ENCODE results near the gene MB21D2. TPM values are rescaled to one million over a fixed set of nuclear protein-coding genes. Genes with fewer than 3 reads are reported as not detected.

MB21D2 gene
- total RNA-seq, 1 experiment from 2014 or later = 19.7 TPM

GRCh38 chr3:192931825-192932224, 14.2 kb upstream of the MB21D2 start (continued):
- TF ChIP-seq ZNF219 (CRISPR knock-in tag; IDR thresholded peaks at IDR 0.05; ENCODE audit: borderline replicate concordance) (no peak), IRF2 (CRISPR knock-in tag; IDR thresholded peaks at IDR 0.05; ENCODE audit: borderline replicate concordance, low read depth) (no peak), ZNF423 (CRISPR knock-in tag; IDR thresholded peaks at IDR 0.05) (no peak)

DNA sequence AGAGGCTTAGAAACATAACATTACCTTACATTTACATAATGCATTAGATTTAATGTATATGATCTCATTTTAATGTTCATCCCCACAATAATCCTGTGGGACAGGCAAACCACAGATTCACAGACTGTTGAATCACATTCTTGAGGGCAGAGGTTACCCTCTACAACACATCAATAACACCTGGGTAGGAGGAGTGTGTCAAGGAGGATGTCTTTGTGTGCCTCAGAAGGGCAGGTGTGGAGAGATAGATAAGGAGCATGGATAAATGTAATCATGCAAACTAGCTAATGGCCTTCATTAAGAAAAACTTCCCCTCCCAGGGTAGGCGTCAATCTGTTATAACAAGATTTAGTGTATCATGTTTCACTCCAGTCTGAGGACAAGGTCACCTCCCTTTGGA, 12.9 kb upstream of the MB21D2 start:
- TF ChIP-seq, protein P1, sequence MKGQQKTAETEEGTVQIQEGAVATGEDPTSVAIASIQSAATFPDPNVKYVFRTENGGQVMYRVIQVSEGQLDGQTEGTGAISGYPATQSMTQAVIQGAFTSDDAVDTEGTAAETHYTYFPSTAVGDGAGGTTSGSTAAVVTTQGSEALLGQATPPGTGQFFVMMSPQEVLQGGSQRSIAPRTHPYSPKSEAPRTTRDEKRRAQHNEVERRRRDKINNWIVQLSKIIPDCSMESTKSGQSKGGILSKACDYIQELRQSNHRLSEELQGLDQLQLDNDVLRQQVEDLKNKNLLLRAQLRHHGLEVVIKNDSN (CRISPR knock-in tag; IDR thresholded peaks at IDR 0.05) = no peak
- TF ChIP-seq NFATC4 (CRISPR knock-in tag; IDR thresholded peaks at IDR 0.05) = no peak
- TF ChIP-seq FOXJ3 (CRISPR knock-in tag; IDR thresholded peaks at IDR 0.05; ENCODE audit: borderline replicate concordance) = no peak
- no peak for TF ChIP-seq IRF2 (CRISPR knock-in tag; IDR thresholded peaks at IDR 0.05; ENCODE audit: borderline replicate concordance, low read depth)
- no peak for TF ChIP-seq ATF1 (CRISPR knock-in tag; IDR thresholded peaks at IDR 0.05)
- TF ChIP-seq, protein P2, sequence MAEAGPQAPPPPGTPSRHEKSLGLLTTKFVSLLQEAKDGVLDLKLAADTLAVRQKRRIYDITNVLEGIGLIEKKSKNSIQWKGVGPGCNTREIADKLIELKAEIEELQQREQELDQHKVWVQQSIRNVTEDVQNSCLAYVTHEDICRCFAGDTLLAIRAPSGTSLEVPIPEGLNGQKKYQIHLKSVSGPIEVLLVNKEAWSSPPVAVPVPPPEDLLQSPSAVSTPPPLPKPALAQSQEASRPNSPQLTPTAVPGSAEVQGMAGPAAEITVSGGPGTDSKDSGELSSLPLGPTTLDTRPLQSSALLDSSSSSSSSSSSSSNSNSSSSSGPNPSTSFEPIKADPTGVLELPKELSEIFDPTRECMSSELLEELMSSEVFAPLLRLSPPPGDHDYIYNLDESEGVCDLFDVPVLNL (CRISPR knock-in tag; IDR thresholded peaks at IDR 0.05; ENCODE audit: borderline replicate concordance, low read depth) = no peak
- no peak for TF ChIP-seq ZMAT4 (CRISPR knock-in tag; IDR thresholded peaks at IDR 0.05)
- TF ChIP-seq ZNF416 (CRISPR knock-in tag; IDR thresholded peaks at IDR 0.05) = no peak
- TF ChIP-seq TCF7 (CRISPR knock-in tag; IDR thresholded peaks at IDR 0.05; ENCODE audit: low read depth) = no peak
- no peak for TF ChIP-seq ZNF671 (CRISPR knock-in tag; IDR thresholded peaks at IDR 0.05)
- no peak for TF ChIP-seq ELF4 (CRISPR knock-in tag; IDR thresholded peaks at IDR 0.05; ENCODE audit: low read depth)
- no peak for TF ChIP-seq SMAD4 (CRISPR knock-in tag; IDR thresholded peaks at IDR 0.05)
- TF ChIP-seq, protein P3, sequence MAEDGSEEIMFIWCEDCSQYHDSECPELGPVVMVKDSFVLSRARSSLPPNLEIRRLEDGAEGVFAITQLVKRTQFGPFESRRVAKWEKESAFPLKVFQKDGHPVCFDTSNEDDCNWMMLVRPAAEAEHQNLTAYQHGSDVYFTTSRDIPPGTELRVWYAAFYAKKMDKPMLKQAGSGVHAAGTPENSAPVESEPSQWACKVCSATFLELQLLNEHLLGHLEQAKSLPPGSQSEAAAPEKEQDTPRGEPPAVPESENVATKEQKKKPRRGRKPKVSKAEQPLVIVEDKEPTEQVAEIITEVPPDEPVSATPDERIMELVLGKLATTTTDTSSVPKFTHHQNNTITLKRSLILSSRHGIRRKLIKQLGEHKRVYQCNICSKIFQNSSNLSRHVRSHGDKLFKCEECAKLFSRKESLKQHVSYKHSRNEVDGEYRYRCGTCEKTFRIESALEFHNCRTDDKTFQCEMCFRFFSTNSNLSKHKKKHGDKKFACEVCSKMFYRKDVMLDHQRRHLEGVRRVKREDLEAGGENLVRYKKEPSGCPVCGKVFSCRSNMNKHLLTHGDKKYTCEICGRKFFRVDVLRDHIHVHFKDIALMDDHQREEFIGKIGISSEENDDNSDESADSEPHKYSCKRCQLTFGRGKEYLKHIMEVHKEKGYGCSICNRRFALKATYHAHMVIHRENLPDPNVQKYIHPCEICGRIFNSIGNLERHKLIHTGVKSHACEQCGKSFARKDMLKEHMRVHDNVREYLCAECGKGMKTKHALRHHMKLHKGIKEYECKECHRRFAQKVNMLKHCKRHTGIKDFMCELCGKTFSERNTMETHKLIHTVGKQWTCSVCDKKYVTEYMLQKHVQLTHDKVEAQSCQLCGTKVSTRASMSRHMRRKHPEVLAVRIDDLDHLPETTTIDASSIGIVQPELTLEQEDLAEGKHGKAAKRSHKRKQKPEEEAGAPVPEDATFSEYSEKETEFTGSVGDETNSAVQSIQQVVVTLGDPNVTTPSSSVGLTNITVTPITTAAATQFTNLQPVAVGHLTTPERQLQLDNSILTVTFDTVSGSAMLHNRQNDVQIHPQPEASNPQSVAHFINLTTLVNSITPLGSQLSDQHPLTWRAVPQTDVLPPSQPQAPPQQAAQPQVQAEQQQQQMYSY (CRISPR knock-in tag; IDR thresholded peaks at IDR 0.05) = no peak
- no peak for TF ChIP-seq NFYB (CRISPR knock-in tag; conservative IDR thresholded peaks at IDR 0.05; ENCODE audit: low read depth)
- no peak for TF ChIP-seq TEAD1 (CRISPR knock-in tag; IDR thresholded peaks at IDR 0.05)
- TF ChIP-seq RELA (CRISPR knock-in tag; IDR thresholded peaks at IDR 0.05; ENCODE audit: borderline replicate concordance) = no peak
- TF ChIP-seq, protein P4, sequence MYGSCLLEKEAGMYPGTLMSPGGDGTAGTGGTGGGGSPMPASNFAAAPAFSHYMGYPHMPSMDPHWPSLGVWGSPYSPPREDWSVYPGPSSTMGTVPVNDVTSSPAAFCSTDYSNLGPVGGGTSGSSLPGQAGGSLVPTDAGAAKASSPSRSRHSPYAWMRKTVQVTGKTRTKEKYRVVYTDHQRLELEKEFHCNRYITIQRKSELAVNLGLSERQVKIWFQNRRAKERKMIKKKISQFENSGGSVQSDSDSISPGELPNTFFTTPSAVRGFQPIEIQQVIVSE (CRISPR knock-in tag; IDR thresholded peaks at IDR 0.05; ENCODE audit: borderline replicate concordance) = no peak
- TF ChIP-seq ZSCAN18 (CRISPR knock-in tag; IDR thresholded peaks at IDR 0.05) = no peak
- no peak overlapping the region for H3K4me3 Mint-ChIP-seq
- ATAC-seq (no peak), DNase-seq (ENCODE audit: low spot score) (no peak)
- no peaks in the 10 kb centered on the region for H3K27me3 Mint-ChIP-seq (ENCODE audit: low read depth)
- H3K4me1 Mint-ChIP-seq = peaks cover 10% of the 10 kb centered on the region
- no peaks in the 10 kb centered on the region for H3K9me3 Mint-ChIP-seq
- ChIA-PET POLR2A (interaction anchor here (0.7 to 0.9 kb wide), 2 partner anchors 14 to 94 kb away, joined by 3 to 6 read pairs; no protein-coding TSS in a partner anchor), CTCF (no interaction called here)
- H3K36me3 Mint-ChIP-seq = no peaks in the 10 kb centered on the region
- no peak overlapping the region for H3K27ac Mint-ChIP-seq

Data from WTC11 (cell line).